Measurements from ENCODE around the gene UROS.

Gene UROS

GRCh38 chr10:125792342-125793300, 30.4 kb downstream of the UROS start:
- ATAC-seq (ENCODE audit: insufficient read depth, low read depth) = no peak
- no peak overlapping the region for H3K27ac ChIP-seq (ENCODE audit: low read length)
- TF ChIP-seq, protein P1, sequence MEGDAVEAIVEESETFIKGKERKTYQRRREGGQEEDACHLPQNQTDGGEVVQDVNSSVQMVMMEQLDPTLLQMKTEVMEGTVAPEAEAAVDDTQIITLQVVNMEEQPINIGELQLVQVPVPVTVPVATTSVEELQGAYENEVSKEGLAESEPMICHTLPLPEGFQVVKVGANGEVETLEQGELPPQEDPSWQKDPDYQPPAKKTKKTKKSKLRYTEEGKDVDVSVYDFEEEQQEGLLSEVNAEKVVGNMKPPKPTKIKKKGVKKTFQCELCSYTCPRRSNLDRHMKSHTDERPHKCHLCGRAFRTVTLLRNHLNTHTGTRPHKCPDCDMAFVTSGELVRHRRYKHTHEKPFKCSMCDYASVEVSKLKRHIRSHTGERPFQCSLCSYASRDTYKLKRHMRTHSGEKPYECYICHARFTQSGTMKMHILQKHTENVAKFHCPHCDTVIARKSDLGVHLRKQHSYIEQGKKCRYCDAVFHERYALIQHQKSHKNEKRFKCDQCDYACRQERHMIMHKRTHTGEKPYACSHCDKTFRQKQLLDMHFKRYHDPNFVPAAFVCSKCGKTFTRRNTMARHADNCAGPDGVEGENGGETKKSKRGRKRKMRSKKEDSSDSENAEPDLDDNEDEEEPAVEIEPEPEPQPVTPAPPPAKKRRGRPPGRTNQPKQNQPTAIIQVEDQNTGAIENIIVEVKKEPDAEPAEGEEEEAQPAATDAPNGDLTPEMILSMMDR (IDR thresholded peaks at IDR 0.05; ENCODE audit: borderline replicate concordance, extremely low read depth, low read length, poor library complexity, severe bottlenecking) = no peak
- TF ChIP-seq EZH2 (IDR thresholded peaks at IDR 0.05; ENCODE audit: borderline replicate concordance, low read depth, low read length, severe bottlenecking) = no peak

GRCh38 chr10:125788156-125789034, 34.7 kb downstream of the UROS start:
- Histone ChIP-seq H3K79me2 (ENCODE audit: insufficient read depth, low read length) (no peaks in the 10 kb centered on the region), H3K4me3 (ENCODE audit: low read depth in 1 of 2, low read length in 2 of 2) (no peak overlapping the region), H3K36me3 (ENCODE audit: insufficient read depth, low read length) (peaks cover 37% of the 10 kb centered on the region), H3K27ac (ENCODE audit: low read length) (no peak overlapping the region), H2AFZ (ENCODE audit: low read depth, low read length) (no peak overlapping the region), H3K9me3 (ENCODE audit: insufficient read depth, low read length, severe bottlenecking) (no peaks in the 10 kb centered on the region), H4K20me1 (ENCODE audit: insufficient read depth, low read length) (no peaks in the 10 kb centered on the region), H3K4me1 (ENCODE audit: insufficient read depth, low read length) (no peaks in the 10 kb centered on the region), H3K27me3 (ENCODE audit: insufficient read depth, low read length, poor library complexity) (no peaks in the 10 kb centered on the region), H3K4me2 (ENCODE audit: insufficient read depth, low read length) (no peak overlapping the region), H3K9ac (ENCODE audit: low read depth, low read length) (no peak overlapping the region)
- TF ChIP-seq, protein P1 (IDR thresholded peaks at IDR 0.05; ENCODE audit: borderline replicate concordance, extremely low read depth, low read length, poor library complexity, severe bottlenecking) = no peak
- no peak for TF ChIP-seq EZH2 (IDR thresholded peaks at IDR 0.05; ENCODE audit: borderline replicate concordance, low read depth, low read length, severe bottlenecking)
- ATAC-seq (ENCODE audit: insufficient read depth, low read depth) = no peak
- DNase-seq = no peak

More at GRCh38 chr10:125792342-125793300, 30.4 kb downstream of the UROS start:
- H3K79me2 ChIP-seq (ENCODE audit: insufficient read depth, low read length) = no peaks in the 10 kb centered on the region
- no peak overlapping the region for H2AFZ ChIP-seq (ENCODE audit: low read depth, low read length)
- no peaks in the 10 kb centered on the region for H4K20me1 ChIP-seq (ENCODE audit: insufficient read depth, low read length)
- H3K36me3 ChIP-seq (ENCODE audit: insufficient read depth, low read length) = peaks cover 67% of the 10 kb centered on the region
- H3K9ac ChIP-seq (ENCODE audit: low read depth, low read length) = no peak overlapping the region
- no peak for DNase-seq
- H3K4me2 ChIP-seq (ENCODE audit: insufficient read depth, low read length) = no peak overlapping the region
- no peaks in the 10 kb centered on the region for H3K27me3 ChIP-seq (ENCODE audit: insufficient read depth, low read length, poor library complexity)
- no peaks in the 10 kb centered on the region for H3K4me1 ChIP-seq (ENCODE audit: insufficient read depth, low read length)
- no peak overlapping the region for H3K4me3 ChIP-seq (ENCODE audit: low read depth in 1 of 2, low read length in 2 of 2)
- no peaks in the 10 kb centered on the region for H3K9me3 ChIP-seq (ENCODE audit: insufficient read depth, low read length, severe bottlenecking)

GRCh38 chr10:125785791-125786190, 37.3 kb downstream of the UROS start:
- no peak overlapping the region for H3K27ac ChIP-seq (ENCODE audit: low read length)
- DNase-seq (no peak), ATAC-seq (ENCODE audit: insufficient read depth, low read depth) (no peak)
- no peaks in the 10 kb centered on the region for H3K79me2 ChIP-seq (ENCODE audit: insufficient read depth, low read length)
- no peak overlapping the region for H3K9ac ChIP-seq (ENCODE audit: low read depth, low read length)
- H3K27me3 ChIP-seq (ENCODE audit: insufficient read depth, low read length, poor library complexity) = no peaks in the 10 kb centered on the region
- H3K4me2 ChIP-seq (ENCODE audit: insufficient read depth, low read length) = no peak overlapping the region
- H3K4me1 ChIP-seq (ENCODE audit: insufficient read depth, low read length) = no peaks in the 10 kb centered on the region
- no peak overlapping the region for H2AFZ ChIP-seq (ENCODE audit: low read depth, low read length)
- H3K36me3 ChIP-seq (ENCODE audit: insufficient read depth, low read length) = peaks cover 20% of the 10 kb centered on the region
- no peaks in the 10 kb centered on the region for H4K20me1 ChIP-seq (ENCODE audit: insufficient read depth, low read length)
- no peak for TF ChIP-seq EZH2 (IDR thresholded peaks at IDR 0.05; ENCODE audit: borderline replicate concordance, low read depth, low read length, severe bottlenecking)
- TF ChIP-seq, protein P1 (IDR thresholded peaks at IDR 0.05; ENCODE audit: borderline replicate concordance, extremely low read depth, low read length, poor library complexity, severe bottlenecking) = no peak
- no peak overlapping the region for H3K4me3 ChIP-seq (ENCODE audit: low read depth in 1 of 2, low read length in 2 of 2)
- H3K9me3 ChIP-seq (ENCODE audit: insufficient read depth, low read length, severe bottlenecking) = no peaks in the 10 kb centered on the region
